Activated CD8-positive, alpha-beta memory T cell treated with anti-CD3 and anti-CD28 coated beads for 1 hour (primary cell): ENCODE measurements around the gene FBXL16.

Experiments used
- DNase-seq, 2 donors: peaks; one replicate each; pipeline ENCODE4 v3.0.0-alpha.2; 2020; ENCODE audit warnings: low read depth in 1 of 2; ENCODE audit errors: extremely low read depth in 1 of 2

The FBXL16 gene

DNA sequence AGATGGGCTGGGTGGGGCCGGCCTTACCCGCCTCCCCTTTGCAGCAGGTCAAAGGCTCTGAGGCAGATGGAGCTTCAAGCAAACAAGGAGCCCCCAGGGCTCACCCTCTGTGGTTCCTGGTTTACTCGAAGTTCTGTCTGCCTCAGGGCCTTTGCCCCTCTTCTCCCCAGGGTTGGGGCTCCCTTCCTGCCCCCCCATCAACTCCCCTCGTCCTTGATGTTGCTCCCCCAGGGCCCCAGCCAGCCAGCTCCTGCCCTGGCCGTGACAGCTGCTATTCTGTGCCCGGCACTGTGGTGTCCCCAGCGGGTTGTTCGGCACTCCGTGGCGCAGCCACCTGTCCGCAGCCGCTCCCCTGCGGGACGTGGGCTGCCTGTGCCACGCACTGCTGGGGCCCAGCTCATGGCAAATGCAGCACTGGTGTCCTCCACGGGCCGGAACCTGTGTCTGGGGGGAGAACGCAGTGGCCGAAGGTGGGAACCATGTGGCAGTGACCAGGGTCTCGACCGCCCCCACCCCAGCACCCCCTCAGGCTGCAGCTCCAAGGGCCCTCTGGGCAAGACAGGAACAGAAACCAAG is 5.0 kb upstream of the FBXL16 start:
- DNase-seq: no peak

DNA sequence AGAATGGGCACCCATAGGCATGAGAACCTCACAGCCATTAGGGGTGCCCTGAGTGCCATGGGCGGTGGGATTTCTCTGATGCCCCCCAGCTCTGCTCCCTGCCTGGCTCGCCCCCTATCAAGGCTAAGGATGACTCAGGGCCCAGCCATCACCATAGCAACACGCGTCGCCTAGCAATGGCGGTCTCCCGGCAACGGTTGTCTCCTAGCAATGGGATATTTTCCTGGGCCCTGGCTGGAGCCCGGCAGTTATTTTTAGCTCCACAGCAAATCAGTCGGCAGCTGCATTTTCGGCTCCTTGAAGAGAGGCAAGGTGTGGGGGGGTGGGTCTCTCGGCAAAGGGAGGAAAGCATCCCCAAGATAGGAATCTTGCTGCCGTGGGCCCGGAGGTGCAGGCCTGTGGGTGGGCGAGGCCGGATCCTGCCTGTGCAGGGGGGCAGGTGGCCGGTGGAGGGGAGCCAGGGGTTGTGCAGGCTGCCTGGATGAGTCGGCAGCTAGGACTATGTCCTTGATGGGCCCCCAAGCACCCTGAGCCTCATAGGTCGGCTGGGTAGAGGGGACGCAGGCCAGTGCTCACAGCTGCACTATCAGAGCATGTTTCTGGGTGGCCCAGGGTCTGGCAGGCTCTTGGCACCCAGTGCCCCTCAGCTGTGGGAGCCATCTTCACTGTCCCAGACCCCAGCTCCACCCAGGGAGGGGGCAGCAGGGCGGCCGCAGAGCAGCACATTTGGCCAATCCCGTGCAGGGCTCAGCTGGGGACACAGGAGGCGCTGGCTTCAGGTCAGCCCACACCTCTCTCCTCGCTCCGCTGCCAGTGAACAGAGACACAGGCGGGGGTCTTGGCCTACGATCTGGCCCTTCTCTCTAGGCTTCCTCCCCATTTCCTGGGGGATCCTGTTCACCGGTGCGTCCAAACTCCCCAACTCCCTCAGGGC is 4.2 kb upstream of the FBXL16 start:
- no peak for DNase-seq

DNA sequence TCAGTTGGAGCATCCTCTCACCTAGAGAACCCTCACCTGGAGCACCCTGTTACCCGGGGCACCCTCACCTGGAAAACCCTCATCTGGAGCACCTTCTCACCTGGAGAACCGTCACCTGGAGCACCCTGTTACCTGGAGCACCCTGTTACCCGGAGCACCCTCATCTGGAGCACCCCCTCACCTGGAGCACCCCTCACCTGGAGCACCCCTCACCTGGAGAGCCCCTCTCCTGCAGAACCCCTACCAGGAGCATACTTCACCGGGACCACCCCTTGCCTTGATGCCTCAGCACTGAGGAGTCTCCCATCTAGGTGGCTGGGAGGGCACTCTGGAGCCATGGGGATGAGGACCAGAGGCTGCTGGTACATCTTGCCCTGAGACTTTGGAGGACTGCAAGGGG is 3.4 kb upstream of the FBXL16 start:
- DNase-seq: no peak

DNA sequence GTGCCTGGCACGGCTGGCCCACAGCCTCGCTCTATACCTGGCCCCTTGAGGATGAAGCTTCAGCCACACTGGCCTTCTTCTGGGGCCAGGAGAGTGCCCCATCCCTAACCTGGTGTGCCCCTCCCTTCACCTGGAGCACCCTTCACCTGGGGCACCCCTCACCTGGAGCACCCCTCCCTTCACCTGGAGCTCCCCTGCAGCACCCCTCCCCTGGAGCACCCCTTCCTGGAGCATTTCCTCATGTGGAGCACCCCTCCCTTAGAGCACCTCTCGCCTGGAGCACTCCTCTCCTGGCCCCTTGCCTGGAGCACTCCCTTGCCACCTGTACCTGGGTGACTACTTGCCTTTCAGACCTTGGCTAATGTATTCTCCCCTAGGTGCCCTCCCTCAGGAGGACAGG is 2.4 kb upstream of the FBXL16 start:
- DNase-seq: no peak

DNA sequence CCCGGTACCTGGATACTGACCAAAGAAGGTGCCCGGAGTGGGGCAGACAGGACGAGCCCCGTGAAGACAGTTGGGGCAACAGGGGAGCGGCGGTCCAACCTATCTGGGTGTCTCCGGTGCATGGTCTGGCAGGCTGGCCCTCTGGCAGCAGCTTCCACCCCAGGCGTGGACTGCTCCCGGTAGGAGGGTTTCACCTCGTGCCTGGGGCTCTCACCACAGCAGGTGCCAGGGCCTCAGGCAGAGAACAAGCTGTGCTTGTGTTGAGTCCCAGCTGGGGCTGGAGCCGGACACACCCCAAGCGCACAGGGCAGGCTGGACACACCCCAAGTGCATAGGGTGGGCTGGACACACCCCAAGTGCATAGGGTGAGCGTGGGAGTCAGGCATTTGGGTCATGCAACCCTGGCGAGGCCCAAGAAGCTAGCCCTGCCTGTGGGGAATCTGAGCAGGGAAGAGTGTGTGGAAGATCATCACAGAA is 1.5 kb upstream of the FBXL16 start:
- no peak for DNase-seq

DNA sequence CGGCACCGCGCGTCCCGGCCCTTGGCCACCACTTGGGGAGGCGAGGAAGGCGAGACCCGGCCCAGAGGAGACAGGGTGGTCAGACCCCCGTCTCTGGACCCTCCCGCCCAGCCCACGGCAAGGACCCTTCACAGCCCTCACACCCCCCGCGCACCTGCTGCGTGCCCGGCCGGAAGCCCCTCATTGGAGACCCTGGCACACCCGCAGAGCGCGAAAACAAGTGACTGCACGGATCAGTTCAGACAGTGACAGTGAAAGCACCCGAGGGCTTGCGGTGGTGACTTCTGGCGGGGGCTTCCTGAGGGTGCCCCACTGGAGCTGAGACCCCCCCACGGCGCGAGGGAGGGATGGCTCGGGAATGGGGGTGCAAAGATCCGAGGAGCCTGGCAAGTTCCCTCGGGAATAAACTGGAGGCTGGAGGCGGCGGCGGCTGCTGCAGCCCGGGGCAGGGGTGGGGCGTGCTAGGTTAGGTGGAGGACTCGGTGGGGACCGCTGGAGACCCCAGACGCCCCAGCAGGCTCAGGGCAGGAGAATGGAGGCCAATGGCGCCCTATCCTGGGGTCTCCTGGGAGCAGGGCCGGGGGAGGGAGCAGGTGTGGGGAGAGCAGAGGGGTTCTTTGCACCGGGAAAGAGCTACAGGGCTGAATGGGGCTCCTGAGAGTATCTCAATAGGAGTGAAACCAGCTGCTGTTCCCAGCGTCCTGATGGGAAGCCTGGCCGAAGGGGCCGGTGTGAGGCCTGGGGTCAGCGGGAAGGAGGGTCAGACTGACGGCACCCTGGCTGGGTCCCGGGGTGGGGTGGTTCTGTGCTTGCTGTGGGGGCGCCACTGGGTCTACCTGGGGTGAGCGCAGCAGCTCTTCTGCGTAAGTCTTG is 824 bp upstream of the FBXL16 start:
- DNase-seq: no peak

DNA sequence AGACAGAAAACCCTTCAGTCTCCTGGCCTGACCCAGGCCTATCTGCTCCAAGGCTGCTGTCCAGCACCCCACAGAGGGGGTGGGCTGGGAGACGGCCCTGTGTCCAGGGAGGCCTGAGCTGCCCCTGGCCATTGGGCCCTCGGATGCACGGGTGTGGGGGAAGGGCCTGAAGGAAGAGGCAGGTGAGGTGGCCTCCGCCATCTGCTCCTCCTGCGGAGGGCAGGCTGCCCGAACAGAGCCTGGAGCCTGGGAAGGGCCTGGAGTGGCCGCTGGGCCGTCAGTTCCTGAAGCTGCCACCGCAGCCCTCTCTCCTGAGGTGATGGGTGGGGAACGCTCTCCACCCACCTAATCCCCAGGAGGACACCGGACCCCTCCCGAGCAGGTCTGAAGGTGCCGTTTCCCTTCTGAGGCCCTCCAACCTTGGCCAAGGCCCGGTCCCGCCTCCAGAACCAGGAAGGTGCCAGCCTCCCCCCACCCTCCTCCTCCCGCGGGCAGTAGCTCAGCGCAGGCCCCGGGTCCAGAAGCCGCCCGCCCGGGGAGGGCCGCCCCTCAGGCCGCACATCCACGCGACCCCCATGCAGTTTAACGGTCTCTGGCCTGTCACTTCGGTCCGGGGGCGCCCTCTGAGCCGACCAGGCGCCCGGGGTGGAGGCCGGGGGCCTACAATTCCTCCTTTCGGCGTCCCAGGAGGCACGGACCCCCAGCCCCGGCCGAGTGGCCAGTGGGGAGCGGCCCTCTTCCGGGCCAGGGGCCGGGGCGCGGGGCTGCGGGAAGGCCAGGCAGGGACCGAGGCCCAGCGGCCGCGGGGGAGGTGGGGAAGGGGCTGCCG is 835 bp downstream of the FBXL16 start:
- DNase-seq: no peak

DNA sequence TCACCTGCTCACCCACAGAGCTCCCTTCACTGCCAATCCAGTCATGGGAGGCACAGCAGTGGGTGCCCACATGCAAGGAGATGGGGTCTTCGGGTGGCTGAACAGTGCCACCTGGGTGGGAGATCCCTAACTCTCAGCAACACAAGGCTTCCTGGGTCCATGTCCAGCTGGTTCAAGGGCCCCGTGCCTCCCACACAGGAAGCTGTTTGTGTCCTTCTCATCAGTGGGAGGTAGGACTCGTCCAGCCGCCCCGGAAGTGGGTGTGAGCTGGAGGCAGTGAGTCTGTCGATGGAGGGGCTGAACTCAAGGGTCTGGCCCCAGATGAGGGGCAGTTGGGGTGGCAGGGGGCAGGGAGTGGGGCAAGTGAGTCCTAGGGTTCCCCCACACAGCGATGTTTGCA is 1.6 kb downstream of the FBXL16 start:
- no peak for DNase-seq

DNA sequence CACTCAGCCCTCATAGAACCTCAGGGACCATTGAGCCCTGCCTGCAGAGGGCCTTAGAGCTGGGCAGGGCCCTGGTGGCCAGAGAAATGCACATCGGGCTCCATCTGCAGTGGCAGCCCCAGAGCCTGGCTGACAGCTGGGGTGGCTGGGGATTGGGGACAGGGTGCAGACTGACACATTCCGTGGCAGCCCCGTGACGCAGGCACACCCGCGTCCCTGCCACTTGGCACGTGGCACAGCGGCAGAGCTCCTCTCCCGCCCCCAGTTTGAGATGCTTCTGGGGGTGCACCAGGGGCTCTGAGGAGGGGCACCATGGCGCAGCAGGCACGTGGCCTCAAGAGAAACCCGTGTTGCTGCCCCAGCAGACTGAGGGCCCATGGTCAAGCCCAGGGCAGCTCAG is 2.2 kb downstream of the FBXL16 start:
- no peak for DNase-seq

DNA sequence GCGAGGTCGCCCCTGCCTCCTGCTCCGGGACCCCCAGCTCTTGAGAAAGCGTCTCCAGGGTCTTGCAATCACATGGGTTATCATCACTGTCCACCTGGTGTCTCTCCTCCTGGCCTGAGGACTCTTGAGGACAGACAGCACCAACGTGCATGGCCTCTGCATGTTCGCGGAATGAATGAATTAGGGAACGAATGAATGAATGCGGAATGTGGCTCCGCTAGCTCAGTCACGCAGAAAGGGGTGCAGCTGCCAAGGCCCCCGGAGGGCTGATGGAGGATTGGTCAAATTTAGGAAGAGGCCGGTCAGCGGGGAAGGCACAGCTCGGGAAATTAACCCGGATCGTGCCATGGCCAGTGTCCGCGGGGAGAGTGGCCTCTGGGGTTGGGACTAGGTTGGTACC is 3.3 kb downstream of the FBXL16 start:
- DNase-seq: no peak

DNA sequence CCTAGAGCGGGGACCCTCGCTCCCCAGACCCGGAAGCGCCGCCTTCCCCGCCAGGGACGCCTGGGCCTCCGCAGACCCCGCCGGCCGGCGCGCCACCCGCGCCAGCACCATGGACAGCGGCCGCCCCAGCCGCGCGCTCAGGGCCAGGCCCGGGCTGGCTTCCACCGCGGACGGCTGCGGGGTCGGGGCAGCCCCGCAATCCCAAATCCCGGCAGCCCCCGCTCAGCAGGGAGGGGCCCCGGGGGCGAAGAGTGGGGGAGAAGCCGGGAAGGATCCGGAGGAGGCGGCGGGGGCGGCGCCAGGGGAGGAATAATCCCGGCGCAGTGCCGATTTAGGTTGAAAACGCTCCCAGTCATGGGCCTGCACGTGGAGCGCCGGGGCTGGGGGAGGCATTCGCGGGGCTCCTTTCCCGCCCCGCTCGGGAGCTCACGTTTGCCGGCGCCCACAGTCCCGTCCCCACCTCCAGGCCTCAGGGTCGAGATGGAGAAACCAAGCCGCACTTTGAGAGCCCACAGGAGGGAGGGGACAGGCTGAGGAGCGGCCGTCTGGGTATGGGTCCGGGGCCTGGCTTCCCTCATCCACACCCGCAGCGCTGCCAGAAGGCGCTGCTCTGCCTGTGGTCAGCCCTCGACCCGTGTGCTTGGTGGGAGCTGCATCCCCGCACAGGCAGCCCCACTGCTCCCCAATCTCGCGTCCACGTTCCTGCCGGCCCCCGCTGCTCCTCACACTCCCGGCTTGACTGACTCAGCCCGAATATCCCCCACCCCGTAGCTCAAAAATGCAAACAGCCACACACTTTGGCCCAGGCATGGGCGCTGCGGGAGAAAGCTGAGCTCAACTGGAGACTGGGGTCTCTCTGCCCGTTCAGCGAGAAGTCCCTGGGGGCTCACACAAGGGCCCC is 4.7 kb downstream of the FBXL16 start:
- DNase-seq: peak in 1 of 2 donors; percentile 41

DNA sequence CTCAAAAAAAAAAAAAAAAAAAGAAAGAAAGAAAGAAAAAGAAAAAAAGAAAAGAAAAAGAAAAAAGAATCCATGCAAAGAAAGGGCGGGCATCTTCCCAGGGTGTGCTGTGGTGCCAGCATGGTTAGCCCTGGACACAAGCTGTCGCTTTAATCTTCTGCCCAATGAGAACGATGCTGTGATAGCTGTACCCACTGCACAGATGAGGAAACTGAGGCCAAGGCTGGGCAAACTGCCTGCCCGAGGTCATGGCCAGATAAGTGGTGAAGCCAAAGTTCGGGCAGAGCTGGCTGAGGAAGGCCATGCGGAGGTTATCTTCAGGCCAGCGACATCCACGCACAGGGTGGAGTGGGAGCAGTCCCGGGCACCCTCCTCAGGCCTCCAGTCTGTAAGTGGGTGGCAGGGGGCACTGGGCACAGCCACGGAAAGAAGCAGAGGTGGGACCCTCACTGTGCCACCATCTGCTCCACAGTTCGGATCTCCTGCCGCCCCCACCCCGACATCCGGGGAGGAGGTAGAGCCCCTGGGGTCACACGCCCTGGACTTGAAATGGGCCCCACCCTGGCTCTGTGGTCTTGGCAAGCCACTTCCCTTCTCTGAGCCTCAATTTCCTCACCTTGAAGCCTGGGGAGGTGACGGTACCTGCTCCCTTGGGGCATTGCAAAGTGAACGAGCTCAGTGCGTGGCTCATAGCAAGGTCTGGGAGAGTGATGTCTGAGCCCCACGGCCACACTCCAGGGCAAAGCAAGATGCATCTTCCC is 6.5 kb downstream of the FBXL16 start:
- DNase-seq: no peak

DNA sequence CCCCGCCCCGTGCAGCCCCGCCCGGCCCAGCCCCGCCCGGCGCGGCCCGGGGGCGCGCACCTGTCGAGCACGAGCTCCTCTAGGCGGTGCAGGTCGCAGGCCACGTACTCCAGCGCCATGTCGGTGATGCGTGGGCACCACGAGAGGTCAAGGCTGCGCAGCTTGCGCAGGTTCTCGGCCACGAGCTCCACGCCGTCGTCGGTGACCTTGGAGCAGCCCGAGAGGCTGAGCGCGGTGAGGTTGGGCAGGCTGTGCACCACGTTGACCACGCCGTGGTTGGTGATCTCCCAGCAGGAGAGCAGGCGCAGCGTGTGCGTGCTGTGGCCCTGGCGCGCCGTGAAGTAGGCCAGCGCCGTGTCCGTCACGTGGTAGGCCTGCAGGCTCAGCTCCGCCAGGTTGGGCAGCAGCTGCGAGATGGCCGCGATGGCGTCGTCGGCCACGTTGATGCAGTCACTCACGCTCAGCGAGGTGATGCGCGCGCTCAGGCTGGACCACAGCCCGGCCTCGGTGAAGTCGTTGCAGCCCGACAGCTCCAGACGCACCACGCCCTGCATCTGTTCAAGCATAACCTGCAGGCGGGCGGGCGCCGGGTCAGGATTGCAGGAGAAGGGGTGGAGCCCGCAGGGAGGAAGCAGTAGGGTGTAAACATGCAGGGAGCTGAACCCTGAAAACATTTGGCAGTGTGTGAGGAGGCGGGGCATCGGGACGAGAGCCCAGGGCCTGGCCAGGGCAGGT is 10.1 kb downstream of the FBXL16 start:
- DNase-seq: peak in 1 of 2 donors; percentile 52

DNA sequence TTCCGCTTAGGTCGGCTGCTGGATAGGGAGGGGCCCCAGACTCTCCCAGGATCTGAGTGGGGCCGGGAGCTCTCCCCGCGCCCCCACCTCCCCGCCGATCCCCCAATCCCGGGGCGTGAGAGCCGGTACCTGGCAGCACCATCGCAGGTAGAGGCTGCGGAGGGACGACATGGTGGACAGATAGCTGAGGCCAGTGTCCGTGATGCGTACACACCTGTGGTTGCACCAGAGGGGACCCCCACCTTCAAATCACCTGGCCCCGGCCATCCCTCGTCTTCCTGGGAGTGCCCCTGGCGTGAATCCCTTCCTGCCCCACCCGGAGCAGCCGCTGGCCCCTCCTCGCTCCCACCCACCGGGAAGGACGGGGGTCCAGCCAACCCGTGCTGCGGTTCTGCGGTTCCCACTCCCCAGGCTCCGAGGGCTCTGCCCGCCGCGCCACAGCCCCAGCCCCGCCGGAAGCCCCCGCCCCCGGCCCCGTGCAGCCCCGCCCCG is 10.7 kb downstream of the FBXL16 start:
- no peak for DNase-seq

DNA sequence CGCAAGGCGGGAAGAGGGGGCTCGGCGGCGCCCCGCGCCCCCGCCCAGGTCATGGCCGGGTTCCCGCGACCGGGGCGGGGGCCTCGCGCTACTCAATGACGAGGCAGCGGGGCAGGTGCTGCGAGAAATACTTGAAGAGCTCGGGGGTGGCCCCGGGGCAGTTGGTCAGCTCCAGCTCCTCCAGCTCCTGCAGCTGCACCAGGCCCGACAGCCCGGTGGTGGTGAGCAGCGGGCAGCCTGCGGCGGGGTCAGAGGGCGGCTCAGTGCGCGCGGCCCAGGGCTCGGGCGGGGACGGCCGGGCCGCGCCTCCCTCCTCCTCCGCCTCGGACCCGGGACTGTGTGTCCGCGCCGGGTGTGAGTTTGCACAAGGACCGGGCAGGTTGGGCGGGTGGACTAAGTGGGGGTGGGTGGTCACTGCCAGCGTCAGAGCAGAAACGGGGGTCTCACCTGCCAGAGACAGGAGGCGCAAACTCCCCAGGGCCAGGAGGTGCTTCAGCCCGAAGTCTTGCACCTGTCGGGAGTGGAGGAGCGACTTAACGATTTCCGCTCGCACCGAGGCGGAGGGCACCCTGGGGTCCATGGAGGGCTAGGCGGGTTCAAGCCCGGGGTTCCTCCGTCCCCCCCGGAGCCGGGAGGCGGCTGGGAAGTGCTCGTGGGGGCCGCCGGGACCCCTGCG is 11.3 kb downstream of the FBXL16 start:
- no peak for DNase-seq

DNA sequence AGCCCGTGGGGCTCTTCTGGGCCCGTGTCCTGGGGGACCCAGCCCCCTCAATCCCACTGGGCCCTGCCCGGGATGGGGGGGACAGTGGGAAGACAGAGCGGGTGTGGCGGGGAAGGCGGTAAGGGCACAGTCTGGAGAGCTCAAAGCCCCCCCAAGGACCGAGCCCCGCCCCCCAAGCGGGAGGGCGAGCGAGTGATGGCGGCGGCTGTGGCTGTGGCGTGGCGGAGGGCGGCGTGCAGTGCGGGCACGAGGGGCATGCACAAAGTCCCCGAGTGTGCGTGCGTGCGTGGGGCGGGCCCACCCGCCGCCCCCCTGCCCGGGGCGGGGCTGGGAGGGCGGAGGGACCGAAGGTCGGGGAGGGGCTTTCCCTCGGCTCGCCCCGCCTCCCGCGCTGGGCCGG is 11.8 kb downstream of the FBXL16 start:
- DNase-seq: no peak

DNA sequence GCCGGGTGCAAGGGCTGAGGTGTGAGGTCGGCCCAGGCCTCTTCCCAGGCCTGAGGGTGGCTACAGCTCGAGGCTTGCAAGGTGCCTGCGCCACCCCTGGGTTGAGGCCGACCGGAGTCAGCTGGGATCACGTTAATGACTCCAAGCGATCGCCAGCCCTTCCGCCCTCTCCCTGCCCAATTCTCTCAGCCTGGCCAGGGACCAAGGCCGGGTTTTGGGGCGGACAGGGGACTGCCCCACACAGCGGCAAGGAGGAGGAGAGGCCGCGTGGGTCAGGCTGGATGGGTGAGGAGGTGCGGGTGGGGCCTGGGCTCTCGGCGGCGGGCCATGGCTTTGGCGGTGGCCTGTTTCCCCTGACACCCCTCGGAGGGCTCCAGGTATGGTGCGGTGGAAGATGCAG is 12.2 kb downstream of the FBXL16 start:
- DNase-seq: no peak
